Neural progenitor cell (in vitro differentiated cells): ENCODE results near the gene GPR150.
"Not testable (repeated sequence)": the region's sequence is repeated elsewhere in the genome, so short reads cannot be mapped to it uniquely, and the experiment has no call there.

ENCODE experiments used
- CTCF ChIP-seq: fragments of 200-600 bp; sonication (generic); IDR thresholded peaks from 2 replicates; pipeline ENCODE4 v1.5.1; 2017; ENCODE audit warnings: antibody characterized with exemption, mild to moderate bottlenecking
- EZH2 ChIP-seq: fragments of 200-600 bp; sonication (generic); IDR thresholded peaks from 2 replicates; pipeline ENCODE4 v1.6.1; 2017; ENCODE audit warnings: antibody characterized with exemption, mild to moderate bottlenecking, moderate library complexity
- EZH2phosphoT487 ChIP-seq: fragments of 200-600 bp; sonication (generic); IDR thresholded peaks from 2 replicates; pipeline ENCODE4 v1.6.1; 2017; ENCODE audit warnings: antibody characterized with exemption

- TF ChIP-seq CTCF, EZH2, EZH2phosphoT487: not testable (repeated sequence)
These were observed 13.1 kb downstream of the GPR150 start for GRCh38 chr5:95632942-95633341.
